ENCODE results near the gene CHAD. TPM values are rescaled to one million over a fixed set of nuclear protein-coding genes. Genes with fewer than 3 reads are reported as not detected.

Gene CHAD
- total RNA-seq, 4 donors from 2014 or later, result not detected

- ATAC-seq (ENCODE audit: low FRiP score) (peak; percentile 85), DNase-seq (ENCODE audit: low spot score) (peak; percentile 91)
- peak in 1 of 3 donors; percentile 96 for TF ChIP-seq CTCF (IDR thresholded peaks at IDR 0.05)
Measured at GRCh38 chr17:50482516-50482915, 13.8 kb upstream of the CHAD start.

GRCh38 chr17:50482110-50482509 lies 13.4 kb upstream of the CHAD start:
- ATAC-seq (ENCODE audit: low FRiP score), result no peak
- TF ChIP-seq CTCF (IDR thresholded peaks at IDR 0.05), result no peak
- DNase-seq (ENCODE audit: low spot score), result no peak

- ATAC-seq (ENCODE audit: low FRiP score) (no peak), DNase-seq (ENCODE audit: low spot score) (no peak)
- TF ChIP-seq CTCF (IDR thresholded peaks at IDR 0.05), result no peak
Measured at GRCh38 chr17:50481648-50482047, 13.0 kb upstream of the CHAD start.

GRCh38 chr17:50480854-50481490 lies 12.3 kb upstream of the CHAD start:
- DNase-seq (ENCODE audit: low spot score), result no peak
- ATAC-seq (ENCODE audit: low FRiP score), result no peak
- no peak for TF ChIP-seq CTCF (IDR thresholded peaks at IDR 0.05)

GRCh38 chr17:50480142-50480764 lies 11.6 kb upstream of the CHAD start:
- DNase-seq (ENCODE audit: low spot score) (no peak), ATAC-seq (ENCODE audit: low FRiP score) (no peak)
- no peak for TF ChIP-seq CTCF (IDR thresholded peaks at IDR 0.05)

GRCh38 chr17:50479522-50480141 lies 11.0 kb upstream of the CHAD start:
- DNase-seq (ENCODE audit: low spot score), result no peak

More at GRCh38 chr17:50479522-50480141, 11.0 kb upstream of the CHAD start:
- no peak for TF ChIP-seq CTCF (IDR thresholded peaks at IDR 0.05)
- no peak for ATAC-seq (ENCODE audit: low FRiP score)
